Heart right ventricle (tissue), 16 donors: ENCODE measurements around the gene TCF15. TPM values are rescaled to one million over a fixed set of nuclear protein-coding genes. Genes with fewer than 3 reads are reported as not detected.

Source experiments
- ATAC-seq, 8 donors: fragments of 200-7000 bp; cut with Tn5 transposase; one replicate each; pipeline ENCODE4 v1.9.1; 2020; ENCODE audit warnings: mild to moderate bottlenecking in 8 of 8, moderate library complexity in 8 of 8, moderate number of reproducible peaks in 1 of 8
- DNase-seq, 2 donors: peaks; one replicate each; pipeline ENCODE4 v3.0.0-alpha.2; 2020
- H3K27ac ChIP-seq, 10 donors: fragments of 200-600 bp; sonication (generic) in 2 of 10; one replicate each; pipeline versions ENCODE4 v1.5.0 to v1.8.0; 2020 to 2022; ENCODE audit warnings: mild to moderate bottlenecking in 3 of 10
- H3K27me3 ChIP-seq, 7 donors: fragments of 200-600 bp; one replicate each; pipeline ENCODE4 v1.8.0; 2021 to 2022; ENCODE audit warnings: mild to moderate bottlenecking in 2 of 7
- H3K36me3 ChIP-seq, 9 donors: fragments of 200-600 bp; sonication (generic) in 1 of 9; one replicate each; pipeline versions ENCODE4 v1.5.0 to v1.8.0; 2020 to 2022; ENCODE audit warnings: mild to moderate bottlenecking in 2 of 9
- H3K4me1 ChIP-seq, 9 donors: fragments of 200-600 bp; sonication (generic) in 1 of 9; one replicate each; pipeline versions ENCODE4 v1.5.0 to v1.8.0; 2020 to 2022; ENCODE audit warnings: mild to moderate bottlenecking in 4 of 9
- H3K4me3 ChIP-seq, 10 donors: fragments of 200-600 bp; sonication (generic) in 2 of 10; one replicate each; pipeline versions ENCODE4 v1.5.0 to v1.8.0; 2020 to 2022; ENCODE audit warnings: mild to moderate bottlenecking in 7 of 10, moderate library complexity in 2 of 10
- H3K9me3 ChIP-seq, 11 donors: fragments of 200-600 bp in 10 of 11; sonication (generic) in 2 of 11; one replicate each; pipeline versions ENCODE4 v1.5.0 to v1.8.0; 2013 to 2022; ENCODE audit warnings: mild to moderate bottlenecking in 2 of 11, control low read depth in 1 of 11, moderate library complexity in 1 of 11
- WGBS, 2 donors: extraction: QIAGEN DNeasy Blood & Tissue Kit; methylation state at CpG; one replicate each; pipeline ENCODE4 v1.1.7; 2013; ENCODE audit warnings: inconsistent platforms in 1 of 2; 5-methylcytosine and 5-hydroxymethylcytosine counted together
- intact Hi-C, 10 donors: fragments of 100-400 bp; cut with DNase I; formaldehyde crosslinking; loops; one replicate each; pipeline versions ENCODE4 v1.11.1 to v1.14.2; 2022
- polyA plus RNA-seq, 2 donors: library from polyadenylated mRNA; stranded (reverse); fragments of 200-250 nt; gene quantifications; one replicate each; pipeline ENCODE4 v1.2.3, GENCODE V29; 2013
- total RNA-seq, 10 donors: library from RNA; stranded (reverse); fragmentation: NEBNext Ultra II Directional in 3 of 10; extraction: Animal tissue kit (Norgen Biotek cat#: 25700) in 3 of 10; gene quantifications; one replicate each; pipeline versions ENCODE4 v1.2.1 to v1.2.4, GENCODE V29; 2021 to 2023
- TF ChIP-seq, protein P1 (sequence below), 9 donors: fragments of 200-600 bp; sonication (generic) in 2 of 9; IDR thresholded peaks; one replicate each; pipeline versions ENCODE4 v1.5.0 to v1.8.0; 2021 to 2022; ENCODE audit warnings: antibody characterized with exemption in 9 of 9, mild to moderate bottlenecking in 5 of 9, moderate library complexity in 1 of 9
- donor health status: Arrhythmogenic right ventricular cardiomyopathy.
- donor health status: ischemic (EF 13 %, LVEDD 7.1; RV severe dilation, severe dysfunction).
- donor health status: healthy with polysubstance abuse.
- donor health status: DM: no; HTN: yes; CAD: no.
- donor health status: DM: no; HTN: no; CAD: no.
- donor health status: ischemic (EF 25% LVEDD 6.9; RV normal size, moderate dysfunction).
- donor health status: ischemic (EF 25% LVEDD 5.7; RV mildly dilated, moderate dysfunction).
- donor health status: healthy.
- donor health status: DM: yes; HTN: yes; CAD: no.
- donor health status: Ischemic cardiomyopathy.
- donor health status: ischemic (EF 35%, LVEDD 5.7; RV mildly dilated, moderate dysfunction).
- donor health status: nonischemic (EF 11% LVEDD 7.7; RV severe dilation, severe dysfunction).
- donor health status: DM: yes; HTN: yes; CAD: no.
- donor health status: PGD.
- donor health status: ischemic (EF 29% LVEDD 5.4; RV normal size, mild dysfunction).
- donor health status: nonischemic (EF 23%, LVEDD 6.1; RV moderate dilation, normal function).

The TCF15 gene
- total and polyA plus RNA-seq, 12 donors: 4.6 to 41.0 (median 8.4) TPM

DNA sequence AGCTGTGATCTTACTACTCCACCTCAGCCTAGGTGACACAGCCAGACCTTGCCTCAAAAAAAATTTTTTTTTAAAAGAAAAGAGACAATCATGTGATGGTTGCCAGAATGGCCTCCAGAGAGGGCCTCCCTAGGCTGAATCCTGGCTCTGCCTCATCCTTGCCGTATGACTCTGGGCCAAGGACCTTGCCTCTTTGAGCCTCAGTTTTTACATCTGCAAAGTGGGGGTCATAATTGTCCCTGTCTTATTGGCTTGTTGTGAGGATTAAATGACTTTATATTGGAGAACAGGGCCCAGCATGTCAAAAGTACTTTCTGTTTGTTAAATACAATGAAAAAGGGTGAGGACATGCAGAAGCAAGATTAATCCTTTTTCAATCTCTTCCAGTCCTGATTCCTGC, 28.5 kb upstream of the TCF15 start:
- H3K27ac ChIP-seq: no peak overlapping the region
- TF ChIP-seq, protein P1, sequence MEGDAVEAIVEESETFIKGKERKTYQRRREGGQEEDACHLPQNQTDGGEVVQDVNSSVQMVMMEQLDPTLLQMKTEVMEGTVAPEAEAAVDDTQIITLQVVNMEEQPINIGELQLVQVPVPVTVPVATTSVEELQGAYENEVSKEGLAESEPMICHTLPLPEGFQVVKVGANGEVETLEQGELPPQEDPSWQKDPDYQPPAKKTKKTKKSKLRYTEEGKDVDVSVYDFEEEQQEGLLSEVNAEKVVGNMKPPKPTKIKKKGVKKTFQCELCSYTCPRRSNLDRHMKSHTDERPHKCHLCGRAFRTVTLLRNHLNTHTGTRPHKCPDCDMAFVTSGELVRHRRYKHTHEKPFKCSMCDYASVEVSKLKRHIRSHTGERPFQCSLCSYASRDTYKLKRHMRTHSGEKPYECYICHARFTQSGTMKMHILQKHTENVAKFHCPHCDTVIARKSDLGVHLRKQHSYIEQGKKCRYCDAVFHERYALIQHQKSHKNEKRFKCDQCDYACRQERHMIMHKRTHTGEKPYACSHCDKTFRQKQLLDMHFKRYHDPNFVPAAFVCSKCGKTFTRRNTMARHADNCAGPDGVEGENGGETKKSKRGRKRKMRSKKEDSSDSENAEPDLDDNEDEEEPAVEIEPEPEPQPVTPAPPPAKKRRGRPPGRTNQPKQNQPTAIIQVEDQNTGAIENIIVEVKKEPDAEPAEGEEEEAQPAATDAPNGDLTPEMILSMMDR (IDR thresholded peaks at IDR 0.05): no peak
- no peaks in the 10 kb centered on the region for H3K9me3 ChIP-seq
- DNase-seq (no peak), ATAC-seq (no peak)
- 49 to 74% methylated on average over 1 of the region's 1 CpG for WGBS, 2 donors
- peaks cover 0 to 13% (median 0%) of the 10 kb centered on the region in 7 donors for H3K27me3 ChIP-seq
- intact Hi-C loops: no loop called here
- no peak overlapping the region for H3K4me3 ChIP-seq
- peaks cover 0 to 9% (median 5%) of the 10 kb centered on the region in 9 donors for H3K4me1 ChIP-seq
- H3K36me3 ChIP-seq: no peaks in the 10 kb centered on the region

DNA sequence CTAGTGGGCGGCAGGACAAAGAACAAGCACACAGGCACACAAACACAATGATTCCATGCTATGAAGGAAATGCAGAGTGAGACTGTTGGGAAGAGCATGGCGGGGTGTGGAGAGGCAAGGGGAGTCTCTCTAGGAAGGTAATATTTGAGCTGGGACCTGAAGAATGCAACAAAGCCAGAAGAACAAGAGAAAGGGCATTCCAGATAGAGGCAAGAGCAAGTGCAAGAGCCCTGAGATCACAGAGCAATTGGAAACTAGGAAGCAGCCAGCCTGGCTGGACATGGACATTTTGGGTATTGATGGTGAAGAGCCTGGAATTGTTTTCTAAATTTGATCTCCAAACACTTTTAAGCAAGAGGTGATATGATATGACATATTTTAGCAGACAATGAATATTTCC, 27.4 kb upstream of the TCF15 start:
- DNase-seq: no peak
- Histone ChIP-seq H3K4me1 (peaks cover 0 to 3% (median 2%) of the 10 kb centered on the region in 9 donors), H3K4me3 (no peak overlapping the region), H3K27me3 (peaks cover 0 to 3% (median 0%) of the 10 kb centered on the region in 7 donors), H3K27ac (no peak overlapping the region), H3K9me3 (no peaks in the 10 kb centered on the region), H3K36me3 (no peaks in the 10 kb centered on the region)
- no peak for ATAC-seq
- WGBS, 2 donors: 82 to 87% methylated on average over 2 of the region's 2 CpGs
- intact Hi-C loops: no loop called here
- TF ChIP-seq, protein P1 (IDR thresholded peaks at IDR 0.05): no peak

DNA sequence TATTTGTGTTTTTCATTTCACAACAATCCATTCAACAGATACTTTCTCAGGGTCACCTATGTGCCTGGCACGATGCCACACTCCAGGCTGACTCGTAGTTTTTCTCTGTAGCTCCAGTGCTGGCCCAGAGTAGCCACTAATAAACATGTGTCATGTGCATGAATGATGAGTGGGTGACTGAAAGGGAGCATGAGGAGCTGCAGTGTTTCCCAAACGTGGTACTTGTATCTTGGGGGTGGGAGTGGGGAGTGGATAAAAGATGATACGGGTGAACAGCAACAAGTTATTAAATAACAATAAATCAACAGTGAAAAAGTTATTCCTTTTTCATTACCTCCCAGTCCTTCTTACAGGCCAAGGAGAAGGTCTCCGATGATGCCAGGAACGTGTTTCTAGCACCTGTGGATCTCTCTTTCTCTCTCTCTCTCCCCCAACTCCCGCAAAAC, 25.8 kb upstream of the TCF15 start:
- TF ChIP-seq, protein P1 (IDR thresholded peaks at IDR 0.05): no peak
- Histone ChIP-seq H3K36me3 (no peaks in the 10 kb centered on the region), H3K4me3 (no peak overlapping the region), H3K9me3 (no peaks in the 10 kb centered on the region), H3K27ac (no peak overlapping the region), H3K4me1 (peaks cover 0 to 4% (median 0%) of the 10 kb centered on the region in 9 donors), H3K27me3 (no peaks in the 10 kb centered on the region)
- intact Hi-C loops: no loop called here
- 61 to 62% methylated on average over 7 of the region's 7 CpGs for WGBS, 2 donors
- ATAC-seq: no peak
- DNase-seq: no peak

DNA sequence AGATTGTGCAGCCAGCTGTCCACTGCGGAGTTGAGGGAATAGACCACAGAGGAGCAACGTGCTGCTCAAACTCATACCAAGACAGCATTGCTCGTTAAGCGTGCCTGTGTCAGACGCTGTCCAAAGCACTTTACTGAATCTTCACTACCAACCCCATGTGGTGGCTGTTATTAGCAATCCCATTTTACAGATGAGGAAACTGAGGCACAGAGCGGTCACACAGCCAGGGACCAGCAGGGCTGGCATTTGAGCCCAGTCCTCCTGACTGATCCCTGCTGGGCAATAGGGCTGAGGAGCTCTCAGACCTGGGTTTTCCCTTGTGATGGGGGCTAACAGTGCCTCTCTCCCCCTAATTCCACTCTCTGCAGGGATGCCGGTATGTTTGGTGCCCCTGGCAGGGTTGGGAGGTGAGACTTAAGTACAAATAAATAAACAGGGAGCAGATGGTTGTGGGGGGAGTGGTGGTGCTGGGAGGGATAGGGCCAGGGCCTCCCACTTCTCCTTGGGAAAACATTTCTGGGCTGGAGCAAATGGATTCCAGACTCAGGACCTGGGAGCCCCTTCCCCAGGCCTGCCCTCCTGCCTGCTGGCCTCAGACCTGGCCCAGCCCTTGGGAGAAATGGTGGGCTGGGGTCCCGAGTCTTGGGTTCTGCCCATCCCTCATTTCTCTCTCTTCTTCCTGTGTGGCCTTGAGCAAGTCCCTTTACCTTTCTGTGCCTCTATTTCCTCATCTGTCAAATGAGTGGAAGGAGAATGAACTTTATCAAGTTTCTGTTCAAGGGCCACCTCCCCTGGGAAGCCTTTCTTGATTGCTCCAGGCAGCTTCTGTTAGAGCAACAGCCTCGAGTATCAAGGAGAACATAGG, 25.2 kb upstream of the TCF15 start:
- TF ChIP-seq, protein P1 (IDR thresholded peaks at IDR 0.05): no peak
- 79 to 84% methylated on average over 9 of the region's 9 CpGs for WGBS, 2 donors

More for the DNA sequence above, 25.2 kb upstream of the TCF15 start:
- intact Hi-C loops: no loop called here
- DNase-seq (no peak), ATAC-seq (peak in 1 of 8 donors; percentile 34)
- Histone ChIP-seq H3K4me3 (no peak overlapping the region), H3K9me3 (no peaks in the 10 kb centered on the region), H3K27ac (no peak overlapping the region), H3K36me3 (no peaks in the 10 kb centered on the region), H3K27me3 (no peaks in the 10 kb centered on the region), H3K4me1 (peaks cover 0 to 6% (median 0%) of the 10 kb centered on the region in 9 donors)
